CD1c-positive myeloid dendritic cell (primary cell): Measurements from ENCODE around the gene CAMTA1.
"Not testable (repeated sequence)": the region's sequence is repeated elsewhere in the genome, so short reads cannot be mapped to it uniquely, and the experiment has no call there.

Experiments used
- DNase-seq: peaks from one replicate; pipeline ENCODE4 v3.0.0-alpha.2; 2016; ENCODE audit errors: extremely low spot score

Gene CAMTA1

DNA sequence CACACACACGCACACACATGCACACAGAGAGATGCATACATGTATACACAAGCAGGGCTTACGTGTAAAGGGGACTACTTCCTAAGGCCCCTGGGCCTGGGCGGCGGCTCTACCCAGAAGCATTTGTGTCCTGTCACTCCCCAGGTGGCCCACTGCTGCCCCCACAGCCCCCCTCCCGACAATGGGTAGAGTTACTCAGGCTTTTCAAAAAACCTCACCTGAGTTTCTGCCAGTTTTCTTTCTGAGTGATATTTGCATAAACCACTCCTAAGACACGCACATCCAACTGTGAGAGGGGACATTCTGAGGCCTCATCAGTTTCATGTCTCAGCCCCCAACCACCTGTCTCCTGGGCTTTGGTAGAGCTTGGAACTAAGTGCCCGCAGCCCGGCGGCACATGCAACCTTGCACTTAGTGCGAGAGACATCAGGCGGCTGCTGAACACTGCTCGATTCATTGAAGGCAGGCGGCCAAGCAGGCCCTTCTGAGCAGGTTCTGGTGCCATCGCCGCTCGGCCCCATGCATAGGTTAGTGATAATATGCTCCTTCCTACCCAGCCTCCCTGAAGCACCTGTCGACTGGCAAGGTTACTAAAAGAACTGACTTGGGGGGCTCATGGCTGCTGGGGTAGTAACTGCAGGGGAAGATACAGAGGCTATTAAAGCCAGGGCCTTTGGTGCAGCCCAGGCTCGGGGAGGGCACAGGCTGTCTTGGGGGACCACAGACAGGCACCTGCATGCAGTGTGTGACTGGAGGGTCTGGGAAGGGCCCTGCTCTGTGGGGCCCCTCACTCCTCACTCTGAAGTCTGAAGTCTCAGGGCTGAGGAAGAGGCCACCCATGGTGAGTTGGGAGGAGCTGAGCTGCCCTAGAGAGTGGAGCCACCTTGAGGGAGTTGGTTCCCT lies 621.6 kb downstream of the CAMTA1 start:
- no peak for DNase-seq

DNA sequence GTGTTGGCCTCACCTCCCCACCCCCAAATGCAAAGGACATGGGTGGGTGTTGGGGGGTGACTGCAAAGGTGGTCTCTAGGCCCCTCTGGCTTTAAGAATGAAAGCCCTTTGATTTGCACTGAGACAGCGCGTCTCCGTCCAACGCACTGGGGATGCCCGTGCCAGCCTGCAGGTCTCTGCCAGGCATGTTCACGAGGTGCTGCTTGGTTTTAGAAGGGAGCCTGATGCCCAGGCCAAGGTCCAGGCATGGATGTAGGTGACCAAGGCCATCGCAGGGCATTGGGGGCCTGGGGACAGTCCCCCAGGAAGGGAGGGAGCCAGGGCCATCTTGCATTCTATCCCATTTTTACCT lies 622.3 kb downstream of the CAMTA1 start:
- no peak for DNase-seq

DNA sequence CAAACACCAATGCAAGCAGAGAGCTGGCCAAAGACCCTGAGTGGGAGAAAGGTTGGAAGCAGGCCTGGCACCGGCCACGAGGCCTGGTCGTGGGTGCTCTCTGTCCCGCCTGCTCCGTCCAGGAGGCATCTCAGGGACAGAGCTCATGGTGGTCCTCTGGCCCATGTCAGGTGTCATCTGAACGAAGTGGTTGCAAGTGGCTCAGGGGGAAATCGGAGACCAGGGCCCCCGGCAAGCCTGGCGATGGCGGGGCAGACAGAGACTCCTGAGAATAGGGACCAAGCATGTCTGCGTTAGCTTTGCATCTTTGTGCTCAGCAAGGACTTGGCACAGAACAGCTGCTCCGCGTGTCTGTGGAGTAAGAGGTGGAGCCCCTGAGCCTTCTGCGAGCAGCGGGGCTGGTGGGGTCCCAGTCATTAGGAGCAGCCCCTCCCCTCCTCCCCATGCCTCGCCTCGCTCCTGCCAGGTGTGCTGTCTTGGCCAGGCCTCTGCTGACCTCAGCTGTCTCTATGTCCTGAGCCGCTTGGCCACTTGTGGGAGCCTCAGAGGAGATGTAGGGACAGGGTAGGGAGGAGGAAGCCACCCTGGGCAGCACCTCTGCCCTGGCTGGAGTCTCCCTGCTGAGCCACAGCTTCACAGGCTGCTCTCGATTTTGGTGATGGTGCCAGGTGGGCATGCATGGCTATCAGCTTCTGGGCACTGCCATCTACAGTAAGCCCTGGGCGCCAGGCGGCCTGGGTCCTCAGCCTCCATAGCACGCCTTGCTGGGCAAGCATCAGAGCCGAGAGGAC lies 622.9 kb downstream of the CAMTA1 start:
- DNase-seq = no peak

DNA sequence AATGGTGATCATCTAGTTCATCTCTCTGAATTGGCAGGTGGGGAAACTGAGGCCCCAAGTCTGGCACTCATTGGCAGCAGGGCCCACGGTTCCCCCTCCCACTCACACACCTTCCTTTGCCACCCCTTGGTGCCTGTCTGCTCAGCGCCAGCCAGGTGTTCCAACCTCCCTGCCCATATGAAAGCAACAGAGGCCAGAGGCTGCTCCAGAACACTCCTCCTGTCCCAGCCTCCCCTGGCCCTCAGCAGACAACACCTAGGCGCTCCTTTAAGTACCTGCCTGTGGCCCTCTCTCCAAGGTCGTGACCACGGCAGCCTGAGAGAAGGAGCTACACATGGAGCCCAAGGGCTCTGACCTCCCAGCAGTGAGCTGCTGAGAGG lies 623.5 kb downstream of the CAMTA1 start:
- no peak for DNase-seq

DNA sequence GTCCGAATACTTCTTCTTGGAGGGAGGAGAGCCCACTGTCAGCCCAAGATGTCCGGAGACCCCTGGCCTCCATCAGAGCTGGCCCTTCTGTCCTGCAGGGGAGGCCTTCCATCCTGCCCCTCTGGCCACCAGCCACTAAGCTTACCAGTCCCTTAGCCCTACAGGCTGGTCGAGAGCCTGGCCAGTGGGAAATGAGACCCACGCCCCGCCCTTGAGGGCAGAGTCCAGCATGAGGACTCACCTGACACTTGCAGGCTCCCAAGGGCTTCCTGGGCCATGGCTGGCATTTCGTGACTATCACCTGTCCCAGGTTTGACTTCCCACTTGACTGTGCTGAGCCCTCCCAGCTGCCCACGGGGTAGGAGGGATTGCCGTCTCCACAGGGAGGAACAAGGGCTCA lies 624.0 kb downstream of the CAMTA1 start:
- DNase-seq = no peak

DNA sequence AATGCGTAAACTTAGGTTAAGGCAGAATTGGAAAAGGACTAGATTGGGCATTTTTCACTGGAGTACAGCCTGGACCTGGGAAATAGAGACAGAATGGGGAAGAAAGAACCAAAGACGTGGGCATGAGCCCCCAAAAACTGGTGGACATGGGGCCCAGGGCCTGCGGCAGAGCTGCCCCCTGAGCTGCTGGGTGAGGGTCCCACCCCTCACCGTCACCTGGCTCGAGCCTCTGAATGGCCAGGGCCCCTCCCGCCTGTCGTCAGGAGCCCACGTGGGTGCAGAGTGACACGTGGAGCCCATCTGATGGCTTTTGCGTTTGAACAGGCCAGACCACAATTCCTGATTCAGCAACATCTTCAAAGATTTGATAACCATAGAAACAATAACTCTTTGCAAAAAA lies 624.9 kb downstream of the CAMTA1 start:
- DNase-seq = no peak

DNA sequence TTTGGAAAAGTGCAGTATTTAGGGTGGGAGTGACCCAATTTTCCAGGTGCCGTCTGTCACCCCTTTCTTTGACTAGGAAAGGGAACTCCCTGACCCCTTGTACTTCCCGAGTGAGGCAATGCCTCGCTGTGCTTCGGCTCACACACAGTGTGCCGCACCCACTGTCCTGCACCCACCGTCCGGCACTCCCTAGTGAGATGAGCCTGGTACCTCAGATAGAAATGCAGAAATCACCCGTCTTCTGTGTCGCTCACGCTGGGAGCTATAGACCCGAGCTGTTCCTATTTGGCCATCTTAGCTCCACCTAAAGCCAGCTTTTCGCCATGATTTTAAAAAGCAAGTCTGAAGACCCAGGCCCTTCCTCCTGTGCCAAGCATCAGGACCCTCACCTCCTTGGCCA lies 632.4 kb downstream of the CAMTA1 start:
- not testable (repeated sequence) for DNase-seq

DNA sequence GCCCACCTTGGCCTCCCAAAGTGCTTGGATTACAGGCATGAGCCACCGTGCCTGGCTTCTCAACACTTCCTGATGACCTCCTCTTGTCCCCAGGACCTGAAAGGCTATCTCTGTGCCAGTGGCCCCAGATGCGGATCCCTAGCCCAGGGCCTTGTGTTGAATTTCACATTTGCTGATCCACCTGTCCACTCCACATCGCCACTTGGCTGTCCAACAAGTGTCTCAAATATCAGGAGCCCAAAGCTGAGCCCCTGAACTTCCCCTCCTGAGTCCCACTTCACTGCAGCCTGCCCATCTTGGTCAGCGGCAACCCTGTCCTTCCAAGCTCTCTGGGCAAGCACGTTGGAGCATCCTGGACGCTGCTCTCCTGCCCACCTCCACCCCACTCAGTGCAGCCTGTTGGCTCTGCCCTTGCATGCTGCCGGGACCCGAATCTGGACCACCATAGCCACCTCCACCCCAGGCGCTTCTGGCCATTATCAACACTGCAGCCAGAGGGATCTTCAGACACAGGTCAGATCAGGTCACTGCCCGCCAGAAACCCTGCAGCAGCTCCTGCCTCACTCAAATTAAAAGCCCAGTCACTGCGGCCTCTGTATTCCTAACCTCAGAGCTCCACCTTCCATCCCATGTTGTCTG lies 633.3 kb downstream of the CAMTA1 start:
- no peak for DNase-seq

DNA sequence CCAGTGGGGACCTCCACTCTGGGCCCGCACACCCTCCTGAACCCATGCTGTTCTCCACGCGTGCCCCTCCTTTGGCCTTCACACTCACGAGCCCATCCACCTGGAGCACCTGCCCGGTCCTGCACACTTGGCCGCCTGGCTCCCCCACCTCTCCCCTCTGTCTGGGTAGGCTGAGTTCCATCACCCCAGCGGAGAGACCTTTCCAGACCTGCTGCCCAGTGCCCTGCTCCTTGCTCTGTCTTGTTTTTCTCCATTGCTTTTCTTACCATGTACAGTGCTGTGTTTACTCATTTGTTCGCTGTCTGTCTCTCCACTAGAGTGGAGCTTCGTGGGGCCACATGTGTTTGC lies 634.8 kb downstream of the CAMTA1 start:
- no peak for DNase-seq

DNA sequence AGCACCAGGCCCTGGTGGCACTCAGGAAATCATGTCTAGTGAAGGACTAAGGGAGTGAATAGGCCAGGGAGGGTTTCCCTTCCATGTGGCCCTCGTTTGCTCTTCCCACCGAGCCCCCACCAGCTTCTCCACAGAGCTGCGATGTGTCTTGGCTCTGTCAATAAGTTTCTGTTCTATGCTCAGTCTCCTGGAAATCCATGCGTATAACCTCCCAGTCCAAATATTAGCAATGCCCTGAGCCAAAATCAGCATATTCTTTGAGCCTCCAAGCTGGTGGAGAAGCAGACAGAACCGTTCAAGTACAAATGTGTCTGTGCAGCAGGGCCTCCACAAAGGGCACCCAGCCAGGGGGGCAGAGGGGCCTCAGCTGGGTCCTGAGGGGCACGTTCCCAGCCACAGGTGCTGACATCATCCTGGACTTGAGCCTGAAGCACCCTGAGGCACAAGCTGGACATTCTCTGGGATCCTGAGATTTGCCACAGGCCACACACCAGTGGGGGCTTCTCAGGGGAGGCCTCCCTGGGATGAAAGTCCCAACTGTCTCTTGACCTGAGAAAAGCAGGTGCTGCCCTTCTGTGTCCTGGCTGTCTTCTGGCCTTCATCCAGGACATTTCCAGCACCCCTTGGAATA lies 635.3 kb downstream of the CAMTA1 start:
- no peak for DNase-seq

DNA sequence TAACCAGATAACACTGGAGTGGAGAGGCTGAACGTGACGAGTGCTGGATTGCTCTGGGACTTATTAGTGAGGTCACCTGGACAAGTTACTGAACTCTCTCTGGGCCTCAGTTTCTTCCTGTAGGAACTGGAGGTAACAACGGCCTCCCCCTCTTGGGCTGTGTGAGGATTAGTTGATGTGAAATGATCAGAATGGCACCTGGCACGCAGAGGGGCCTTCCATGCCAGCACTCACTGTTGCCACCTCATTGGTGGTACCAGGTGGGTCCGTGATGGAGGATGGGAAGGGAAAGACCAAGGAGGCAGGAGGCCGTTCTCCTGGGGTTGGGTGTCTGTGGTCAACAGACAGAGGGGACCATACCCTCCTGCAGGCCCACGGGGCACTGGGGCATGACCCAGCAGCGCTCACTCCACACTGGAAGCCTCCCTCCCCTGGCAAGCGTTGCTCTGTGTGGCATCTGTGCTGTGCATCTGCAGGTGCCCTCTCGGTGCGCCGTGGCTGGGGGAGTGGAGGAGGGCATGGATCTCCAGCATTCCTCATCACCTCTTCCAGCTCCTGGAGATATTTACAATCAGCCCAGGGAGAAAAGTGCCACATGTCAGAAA lies 636.3 kb downstream of the CAMTA1 start:
- DNase-seq = no peak

DNA sequence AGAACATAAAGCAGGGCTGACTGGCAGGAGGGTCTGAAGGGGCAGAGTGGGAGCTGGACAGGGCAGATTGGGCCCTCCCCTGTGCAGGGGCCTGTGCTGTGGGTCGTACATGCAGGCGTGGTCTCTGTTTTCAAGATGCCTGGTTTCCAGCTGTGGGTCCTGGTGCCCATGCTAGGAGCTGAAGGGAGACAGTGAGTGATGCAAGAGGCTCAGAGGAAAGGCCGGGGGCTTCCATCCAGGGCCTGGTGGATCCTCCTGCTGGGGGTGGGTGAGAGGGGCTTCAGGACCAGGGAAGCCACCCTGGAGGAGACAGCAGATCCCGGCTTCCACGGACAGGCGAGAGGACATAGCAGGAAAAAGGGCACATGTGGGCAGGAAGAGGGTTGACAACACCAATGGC lies 636.8 kb downstream of the CAMTA1 start:
- DNase-seq = no peak

DNA sequence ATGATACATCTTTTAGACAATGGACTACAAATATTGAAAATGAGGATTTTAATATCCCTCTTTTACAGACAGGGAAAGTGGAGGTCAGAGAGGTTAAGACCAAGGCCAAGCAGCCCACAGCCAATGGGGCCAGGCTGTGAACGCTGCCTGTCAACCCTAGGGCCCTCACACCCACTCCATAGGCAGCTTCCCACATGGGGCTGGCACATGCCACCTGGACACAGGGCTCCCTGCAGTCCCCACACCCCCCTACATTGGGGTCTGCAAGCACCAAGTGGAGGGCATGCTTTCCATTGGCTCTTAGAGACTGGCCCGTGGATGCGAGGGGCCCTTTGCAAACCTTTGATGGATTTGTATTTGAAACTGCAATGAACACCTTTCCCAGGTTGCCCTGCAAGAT lies 637.3 kb downstream of the CAMTA1 start:
- DNase-seq = no peak

DNA sequence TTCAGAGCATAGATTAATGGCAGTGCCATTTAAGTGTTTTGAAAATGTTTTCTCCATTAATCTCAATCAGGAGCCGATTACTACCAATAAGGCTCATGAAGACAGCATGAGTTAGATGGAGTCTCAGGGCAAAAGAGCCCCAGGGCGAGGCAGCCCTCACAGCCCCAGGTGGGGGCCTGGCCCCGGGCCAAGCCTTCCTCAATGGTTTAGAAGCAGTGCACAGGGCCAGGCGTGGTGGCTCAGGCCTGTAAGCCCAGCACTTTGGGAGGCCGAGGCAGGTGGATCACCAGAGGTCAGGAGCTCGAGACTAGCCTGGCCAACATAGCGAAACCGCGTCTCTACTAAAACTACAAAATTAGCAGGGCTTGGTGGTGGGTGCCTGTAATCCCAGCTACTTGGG lies 637.7 kb downstream of the CAMTA1 start:
- no peak for DNase-seq

DNA sequence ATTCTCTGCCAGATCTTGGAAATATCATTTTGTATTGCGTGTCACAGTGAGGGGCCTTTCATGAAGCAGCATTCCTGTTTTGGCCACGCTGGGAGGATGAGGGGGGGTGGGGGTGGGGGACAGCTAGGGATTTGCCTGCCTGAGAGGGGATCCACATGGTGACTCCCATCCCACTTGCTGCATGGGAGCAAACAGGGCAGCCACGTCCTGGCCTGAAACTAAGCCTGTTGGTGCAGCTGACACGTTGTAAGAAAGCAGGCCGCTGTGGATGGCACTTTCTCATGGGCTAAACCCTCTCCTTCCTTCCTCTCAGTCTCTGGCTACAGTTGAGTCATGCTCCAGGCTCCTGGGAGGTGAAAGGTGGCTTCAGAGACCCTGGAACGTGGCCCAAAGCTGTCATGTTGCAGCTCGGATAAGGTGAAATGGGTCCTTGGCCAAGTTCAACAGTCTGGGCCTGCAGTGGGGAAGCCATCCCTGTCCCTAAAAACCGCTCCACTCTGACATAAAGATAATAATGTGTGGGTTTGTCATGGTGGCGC lies 639.2 kb downstream of the CAMTA1 start:
- DNase-seq = no peak

DNA sequence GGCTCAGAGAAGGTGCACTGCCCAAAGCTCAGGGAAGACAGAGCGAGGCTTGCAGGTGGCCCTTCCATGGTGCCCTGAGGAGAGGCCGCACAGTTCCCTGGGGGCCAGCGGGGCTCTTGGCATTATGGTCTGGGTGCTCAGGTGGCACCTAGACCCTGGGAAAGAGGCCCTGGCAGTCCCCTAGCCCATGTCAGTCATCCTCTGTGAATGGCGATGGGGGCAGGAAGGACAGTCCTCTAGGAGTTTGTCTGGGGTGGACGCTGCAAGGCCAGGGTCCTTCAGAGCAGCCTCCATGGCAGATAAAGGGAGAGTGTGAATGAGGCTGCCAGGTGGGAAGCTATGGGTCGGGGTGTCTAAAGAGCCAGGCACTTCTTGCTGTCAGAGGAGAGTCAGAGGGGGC lies 640.0 kb downstream of the CAMTA1 start:
- no peak for DNase-seq

DNA sequence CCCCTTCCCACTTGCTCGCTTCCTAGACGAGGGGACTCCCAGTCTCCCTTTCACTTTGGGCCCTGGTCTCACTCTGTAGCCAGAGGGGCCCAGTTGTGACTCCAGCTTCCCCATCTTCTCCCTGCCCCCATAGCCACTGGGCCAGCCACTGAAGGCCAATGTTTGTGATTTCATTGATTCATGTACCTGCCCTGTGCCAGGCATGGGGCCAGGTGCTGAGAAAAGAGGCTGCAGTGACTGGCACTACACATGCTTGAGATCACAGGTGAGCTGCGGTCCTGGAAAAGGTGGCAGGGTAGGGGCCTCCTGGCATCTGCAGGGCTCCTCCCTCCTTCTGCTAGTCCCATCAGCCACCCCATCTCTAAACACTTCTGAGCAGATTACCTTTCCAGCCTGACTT lies 640.5 kb downstream of the CAMTA1 start:
- DNase-seq = no peak

DNA sequence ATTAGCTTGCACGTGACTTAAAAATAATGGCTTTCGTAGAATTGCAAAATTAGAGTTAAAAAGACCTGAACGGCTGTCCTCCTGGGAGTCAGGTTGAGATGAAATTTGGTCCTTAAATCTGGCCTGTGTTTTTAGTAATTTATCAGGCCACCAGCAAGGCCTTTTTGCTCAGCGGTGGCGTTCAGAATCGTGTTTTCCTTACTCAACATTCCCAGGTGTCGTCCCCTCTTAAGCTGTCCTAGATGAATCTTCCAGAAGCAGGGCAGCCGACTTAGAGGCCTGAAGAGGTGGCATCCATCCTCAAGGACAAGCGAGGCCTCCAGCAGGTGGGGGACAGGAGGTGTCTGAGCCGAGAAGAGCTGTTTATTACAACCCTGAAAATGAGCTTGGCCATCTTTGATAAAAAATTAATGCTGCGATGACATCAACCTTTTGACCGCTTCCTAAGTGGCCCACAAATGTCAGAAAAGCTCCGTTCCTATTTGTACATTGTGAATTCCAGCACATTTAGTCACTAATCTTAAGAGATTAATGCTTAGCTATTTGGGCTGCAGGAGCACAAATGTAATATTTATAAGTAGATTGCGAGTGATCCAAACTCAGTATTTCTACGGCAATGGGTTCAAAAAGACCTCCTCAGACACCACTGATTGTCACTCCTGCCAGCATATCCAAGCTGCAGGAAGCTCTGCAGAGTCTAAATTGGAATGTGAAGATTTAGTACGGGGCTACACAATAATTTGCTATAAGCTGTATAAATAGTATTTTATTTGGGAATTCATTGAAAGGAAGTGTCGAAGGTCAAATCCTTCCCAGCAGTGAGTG lies 641.7 kb downstream of the CAMTA1 start:
- no peak for DNase-seq

DNA sequence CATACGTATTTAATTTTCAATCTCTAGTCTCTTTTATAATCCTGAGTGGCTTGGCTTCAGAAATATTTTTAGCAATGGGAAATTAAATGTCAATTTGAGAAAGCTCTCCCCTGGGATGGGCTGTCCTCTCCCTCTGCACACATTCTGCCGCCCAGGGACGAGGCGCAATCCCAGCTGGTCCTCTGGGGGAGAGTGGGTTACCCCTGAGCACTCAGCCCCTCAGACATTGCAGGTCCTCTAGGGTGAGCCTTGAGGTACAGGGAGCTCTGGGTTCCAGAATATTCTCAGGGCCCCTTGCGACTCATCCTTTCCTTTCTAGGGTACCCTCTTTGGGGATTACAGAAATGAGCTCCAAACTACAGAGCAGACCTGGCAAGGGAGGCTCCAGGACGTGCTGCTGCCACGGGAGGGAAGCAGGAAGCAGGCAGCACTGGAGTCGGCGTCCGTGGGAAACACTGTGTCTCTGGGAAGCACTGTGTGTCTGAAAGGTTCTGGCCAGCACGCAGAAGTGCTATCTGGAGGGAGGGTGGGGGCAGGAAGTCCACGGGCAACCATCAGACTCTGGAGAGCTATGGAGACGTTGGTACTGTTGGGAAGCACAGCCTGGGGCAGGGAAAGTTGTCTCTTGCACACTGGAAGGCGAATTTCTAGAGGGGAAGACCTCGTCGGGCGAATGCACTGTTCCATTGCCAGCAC lies 642.5 kb downstream of the CAMTA1 start:
- DNase-seq = no peak

DNA sequence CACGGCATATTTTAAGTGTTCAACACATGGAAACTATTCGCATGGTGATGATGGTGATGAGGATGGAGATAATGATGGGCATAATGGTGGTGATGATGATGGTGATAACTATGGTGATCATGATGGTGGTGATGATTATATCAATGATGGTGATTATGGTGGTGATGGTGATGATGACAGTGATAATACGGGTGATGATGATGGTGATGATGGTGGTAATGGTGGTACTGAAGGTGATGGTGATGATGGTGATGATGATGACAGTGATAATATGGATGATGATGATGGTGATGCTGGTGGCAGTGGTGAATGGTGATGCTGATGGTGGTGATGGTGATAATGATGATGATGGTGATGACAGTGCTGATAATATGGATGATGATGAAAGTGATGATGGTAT lies 644.0 kb downstream of the CAMTA1 start:
- DNase-seq = no peak
